ENCODE measurements around the gene NDUFS1. TPM values are rescaled to one million over a fixed set of nuclear protein-coding genes. Genes with fewer than 3 reads are reported as not detected.
A peak's percentile ranks its signal among the peaks of the same experiment; 100 is the strongest.

The NDUFS1 gene
- total RNA-seq, 1 experiment from 2014 or later, result 83.6 TPM

GRCh38 chr2:206088248-206088647 lies 71.0 kb downstream of the NDUFS1 start:
- H3K9me2 ChIP-seq (replicated peaks; ENCODE audit: insufficient read depth, low read length), result no peaks in the 10 kb centered on the region
- peaks cover 4% of the 10 kb centered on the region; the same call in 1 of the 2 replicates for H3K36me3 ChIP-seq (ENCODE audit: insufficient read depth, low read length)
- no peaks in the 10 kb centered on the region for H3K27me3 ChIP-seq (ENCODE audit: low read length)
- H3K79me2 ChIP-seq (ENCODE audit: low read length), result peaks cover 52% of the 10 kb centered on the region
- no peak for DNase-seq
- no peak overlapping the region for H3K9ac ChIP-seq (ENCODE audit: low read length)
- peak overlapping the region; percentile 5 for H3K4me2 ChIP-seq (ENCODE audit: low read depth, low read length, poor library complexity, severe bottlenecking)
- H3K4me3 ChIP-seq (ENCODE audit: low read length), result no peak overlapping the region
- no peaks in the 10 kb centered on the region for H4K20me1 ChIP-seq (ENCODE audit: insufficient read depth, low read depth, low read length)
- no peak overlapping the region for H2AFZ ChIP-seq (ENCODE audit: low read length)
- peaks cover 14% of the 10 kb centered on the region for H3K4me1 ChIP-seq (ENCODE audit: low read length)
- no peaks in the 10 kb centered on the region for H3K9me3 ChIP-seq (ENCODE audit: low read length)
- H3K27ac ChIP-seq (ENCODE audit: low read length), result no peak overlapping the region

GRCh38 chr2:206086716-206087350 lies 72.4 kb downstream of the NDUFS1 start:
- no peaks in the 10 kb centered on the region for H3K9me3 ChIP-seq (ENCODE audit: low read length)
- no peak overlapping the region for H2AFZ ChIP-seq (ENCODE audit: low read length)
- H3K79me2 ChIP-seq (ENCODE audit: low read length), result peaks cover 66% of the 10 kb centered on the region
- H3K4me3 ChIP-seq (ENCODE audit: low read length), result peak overlapping the region; percentile 87
- H3K36me3 ChIP-seq (ENCODE audit: insufficient read depth, low read length), result peaks cover 4% of the 10 kb centered on the region; the same call in 1 of the 2 replicates
- peak overlapping the region; percentile 92 for H3K27ac ChIP-seq (ENCODE audit: low read length)
- no peaks in the 10 kb centered on the region for H4K20me1 ChIP-seq (ENCODE audit: insufficient read depth, low read depth, low read length)
- H3K9me2 ChIP-seq (replicated peaks; ENCODE audit: insufficient read depth, low read length), result no peaks in the 10 kb centered on the region
- peak; percentile 50 for DNase-seq
- H3K4me2 ChIP-seq (ENCODE audit: low read depth, low read length, poor library complexity, severe bottlenecking), result peak overlapping the region; percentile 92
- no peaks in the 10 kb centered on the region for H3K27me3 ChIP-seq (ENCODE audit: low read length)
- peak overlapping the region; percentile 91 for H3K9ac ChIP-seq (ENCODE audit: low read length)
- peaks cover 26% of the 10 kb centered on the region for H3K4me1 ChIP-seq (ENCODE audit: low read length)

GRCh38 chr2:206085742-206086445 lies 73.3 kb downstream of the NDUFS1 start, which contains the start of gene INO80D:
INO80D (minus strand) TSS chr2:206086174; CDS start chr2:206063016, 23,158 bp downstream.
- H3K9me2 ChIP-seq (replicated peaks; ENCODE audit: insufficient read depth, low read length), result no peaks in the 10 kb centered on the region
- H3K4me2 ChIP-seq (ENCODE audit: low read depth, low read length, poor library complexity, severe bottlenecking), result peak within 1 kb of the TSS; percentile 92
- H3K36me3 ChIP-seq (ENCODE audit: insufficient read depth, low read length), result peaks cover 4% of the 10 kb centered on the region; the same call in 1 of the 2 replicates
- no peaks in the 10 kb centered on the region for H3K9me3 ChIP-seq (ENCODE audit: low read length)
- H2AFZ ChIP-seq (ENCODE audit: low read length), result peak within 1 kb of the TSS; percentile 83
- peaks cover 36% of the 10 kb centered on the region for H3K4me1 ChIP-seq (ENCODE audit: low read length)
- H3K9ac ChIP-seq (ENCODE audit: low read length), result peak within 1 kb of the TSS; percentile 91
- peak within 1 kb of the TSS; percentile 92 for H3K27ac ChIP-seq (ENCODE audit: low read length)
- peak within 1 kb of the TSS; percentile 87 for H3K4me3 ChIP-seq (ENCODE audit: low read length)
- H4K20me1 ChIP-seq (ENCODE audit: insufficient read depth, low read depth, low read length), result no peaks in the 10 kb centered on the region
- H3K27me3 ChIP-seq (ENCODE audit: low read length), result no peaks in the 10 kb centered on the region
- DNase-seq, result peak; percentile 93
- H3K79me2 ChIP-seq (ENCODE audit: low read length), result peaks cover 75% of the 10 kb centered on the region

- H3K4me2 ChIP-seq (ENCODE audit: low read depth, low read length, poor library complexity, severe bottlenecking), result peak overlapping the region; percentile 92
- peak overlapping the region; percentile 92 for H3K27ac ChIP-seq (ENCODE audit: low read length)
- peaks cover 36% of the 10 kb centered on the region for H3K4me1 ChIP-seq (ENCODE audit: low read length)
- H2AFZ ChIP-seq (ENCODE audit: low read length), result peak overlapping the region; percentile 83; the same call in 1 of the 2 replicates
- H3K9ac ChIP-seq (ENCODE audit: low read length), result peak overlapping the region; percentile 91
- H4K20me1 ChIP-seq (ENCODE audit: insufficient read depth, low read depth, low read length), result no peaks in the 10 kb centered on the region
- H3K27me3 ChIP-seq (ENCODE audit: low read length), result no peaks in the 10 kb centered on the region
- H3K36me3 ChIP-seq (ENCODE audit: insufficient read depth, low read length), result peaks cover 4% of the 10 kb centered on the region; the same call in 1 of the 2 replicates
- DNase-seq, result peak; percentile 77
- H3K79me2 ChIP-seq (ENCODE audit: low read length), result peaks cover 81% of the 10 kb centered on the region
- H3K9me3 ChIP-seq (ENCODE audit: low read length), result no peaks in the 10 kb centered on the region
- no peaks in the 10 kb centered on the region for H3K9me2 ChIP-seq (replicated peaks; ENCODE audit: insufficient read depth, low read length)
- peak overlapping the region; percentile 87 for H3K4me3 ChIP-seq (ENCODE audit: low read length)
These were observed 74.1 kb downstream of the NDUFS1 start for GRCh38 chr2:206084870-206085741.

DNA sequence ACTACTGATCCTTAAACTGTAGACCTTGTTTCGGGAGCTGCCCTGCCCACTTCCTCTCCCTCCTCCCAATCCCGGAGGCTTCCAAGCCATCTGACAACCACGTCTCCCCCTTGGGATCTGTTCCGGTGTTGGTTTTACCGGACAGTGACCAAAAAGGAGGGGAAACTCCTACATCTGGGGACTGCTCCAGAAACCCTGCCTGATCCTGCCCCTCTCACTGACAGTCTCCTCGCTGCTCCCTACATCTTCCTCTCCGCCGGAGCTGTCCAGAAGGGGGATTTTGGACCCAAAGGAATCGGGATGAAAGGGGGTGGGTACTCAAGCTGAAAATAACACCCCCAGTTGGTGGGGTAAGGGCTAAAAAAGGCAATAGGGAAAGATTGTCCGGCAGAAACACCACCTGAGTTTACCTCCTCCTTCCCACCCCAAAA lies 74.8 kb downstream of the NDUFS1 start:
- H3K4me1 ChIP-seq (ENCODE audit: low read length), result peaks cover 41% of the 10 kb centered on the region
- H3K79me2 ChIP-seq (ENCODE audit: low read length), result peaks cover 86% of the 10 kb centered on the region
- no peaks in the 10 kb centered on the region for H3K9me3 ChIP-seq (ENCODE audit: low read length)
- no peaks in the 10 kb centered on the region for H3K9me2 ChIP-seq (replicated peaks; ENCODE audit: insufficient read depth, low read length)
- no peaks in the 10 kb centered on the region for H3K27me3 ChIP-seq (ENCODE audit: low read length)
- H4K20me1 ChIP-seq (ENCODE audit: insufficient read depth, low read depth, low read length), result no peaks in the 10 kb centered on the region
- peak overlapping the region; percentile 83; the same call in 1 of the 2 replicates for H2AFZ ChIP-seq (ENCODE audit: low read length)
- H3K4me3 ChIP-seq (ENCODE audit: low read length), result peak overlapping the region; percentile 87
- H3K9ac ChIP-seq (ENCODE audit: low read length), result peak overlapping the region; percentile 91
- peaks cover 3% of the 10 kb centered on the region; the same call in 1 of the 2 replicates for H3K36me3 ChIP-seq (ENCODE audit: insufficient read depth, low read length)
- peak; percentile 47 for DNase-seq
- peak overlapping the region; percentile 85 for H3K4me2 ChIP-seq (ENCODE audit: low read depth, low read length, poor library complexity, severe bottlenecking)
- peak overlapping the region; percentile 92 for H3K27ac ChIP-seq (ENCODE audit: low read length)

- Histone ChIP-seq H2AFZ (ENCODE audit: low read length) (no peak overlapping the region; the same call in 1 of the 2 replicates), H3K27me3 (ENCODE audit: low read length) (no peaks in the 10 kb centered on the region), H3K9ac (ENCODE audit: low read length) (peak overlapping the region; percentile 91), H3K27ac (ENCODE audit: low read length) (peak overlapping the region; percentile 92), H3K4me1 (ENCODE audit: low read length) (peaks cover 41% of the 10 kb centered on the region), H3K4me2 (ENCODE audit: low read depth, low read length, poor library complexity, severe bottlenecking) (peak overlapping the region; percentile 85), H4K20me1 (ENCODE audit: insufficient read depth, low read depth, low read length) (no peaks in the 10 kb centered on the region), H3K79me2 (ENCODE audit: low read length) (peaks cover 90% of the 10 kb centered on the region), H3K36me3 (ENCODE audit: insufficient read depth, low read length) (no peaks in the 10 kb centered on the region), H3K9me3 (ENCODE audit: low read length) (no peaks in the 10 kb centered on the region), H3K9me2 (replicated peaks; ENCODE audit: insufficient read depth, low read length) (no peaks in the 10 kb centered on the region), H3K4me3 (ENCODE audit: low read length) (peak overlapping the region; percentile 87)
- DNase-seq, result peak; percentile 66
These were observed 75.4 kb downstream of the NDUFS1 start for GRCh38 chr2:206083602-206084438.

DNA sequence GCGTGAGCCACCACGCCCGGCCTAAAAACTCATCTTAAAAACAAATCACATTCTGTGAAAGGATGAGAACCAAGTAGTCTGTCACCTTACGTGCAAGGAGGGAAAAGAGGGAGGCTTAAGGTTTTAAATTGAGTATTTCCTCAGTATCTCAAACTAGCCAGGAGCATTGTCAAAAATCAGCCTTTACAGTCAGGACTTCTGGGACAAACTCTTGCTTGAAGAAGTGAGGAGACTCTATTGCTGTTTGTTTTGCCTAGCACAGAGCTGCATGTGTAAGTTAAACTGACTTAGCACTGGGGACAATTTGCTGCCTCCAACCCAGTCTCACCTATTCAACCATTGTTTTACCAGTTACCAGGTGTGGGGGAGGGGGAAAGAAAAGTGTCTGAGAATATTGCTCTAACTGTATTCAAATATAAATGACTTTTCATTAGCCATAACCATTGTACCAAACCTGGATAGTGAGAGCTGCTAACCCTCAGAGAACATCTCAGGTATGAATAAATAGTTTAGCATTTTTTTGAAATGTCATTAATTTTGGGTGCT lies 76.9 kb downstream of the NDUFS1 start:
- peak overlapping the region; percentile 85 for H3K4me2 ChIP-seq (ENCODE audit: low read depth, low read length, poor library complexity, severe bottlenecking)
- peak; percentile 53 for DNase-seq
- no peaks in the 10 kb centered on the region for H3K27me3 ChIP-seq (ENCODE audit: low read length)
- H3K27ac ChIP-seq (ENCODE audit: low read length), result peak overlapping the region; percentile 1; the same call in 1 of the 2 replicates
- no peak overlapping the region for H2AFZ ChIP-seq (ENCODE audit: low read length)
- H3K4me3 ChIP-seq (ENCODE audit: low read length), result no peak overlapping the region
- no peaks in the 10 kb centered on the region for H3K36me3 ChIP-seq (ENCODE audit: insufficient read depth, low read length)
- no peaks in the 10 kb centered on the region for H3K9me3 ChIP-seq (ENCODE audit: low read length)
- no peaks in the 10 kb centered on the region for H3K9me2 ChIP-seq (replicated peaks; ENCODE audit: insufficient read depth, low read length)
- H3K9ac ChIP-seq (ENCODE audit: low read length), result no peak overlapping the region
- H4K20me1 ChIP-seq (ENCODE audit: insufficient read depth, low read depth, low read length), result no peaks in the 10 kb centered on the region
- peaks cover 40% of the 10 kb centered on the region for H3K4me1 ChIP-seq (ENCODE audit: low read length)
- H3K79me2 ChIP-seq (ENCODE audit: low read length), result peaks cover 92% of the 10 kb centered on the region

All from Karpas-422 (cell line).